Measurements from ENCODE around the gene VENTX.

- TF ChIP-seq CTCF (IDR thresholded peaks at IDR 0.05), result no peak
- TF ChIP-seq REST (IDR thresholded peaks at IDR 0.05; ENCODE audit: insufficient read depth in 1 of 2, low read depth in 2 of 2, low read length in 1 of 2), result no peak
Observed at GRCh38 chr10:133207041-133207600, 30.5 kb upstream of the VENTX start.

Data from Panc1 (cell line).